ENCODE measurements around the gene CR1.
"Not testable (repeated sequence)": the region's sequence is repeated elsewhere in the genome, so short reads cannot be mapped to it uniquely, and the experiment has no call there.

Gene CR1

GRCh38 chr1:207676153-207676552 is 180.2 kb downstream of the CR1 start:
- no peak for DNase-seq (ENCODE audit: low read depth)

- not testable (repeated sequence) for DNase-seq (ENCODE audit: low read depth)
Measured at GRCh38 chr1:207680590-207681388, 184.8 kb downstream of the CR1 start.

GRCh38 chr1:207682872-207683434 is 187.0 kb downstream of the CR1 start:
- not testable (repeated sequence) for DNase-seq (ENCODE audit: low read depth)

- not testable (repeated sequence) for DNase-seq (ENCODE audit: low read depth)
Measured at GRCh38 chr1:207690551-207690950, 194.6 kb downstream of the CR1 start.

- no peak for DNase-seq (ENCODE audit: low read depth)
Measured at GRCh38 chr1:207691010-207691409, 195.1 kb downstream of the CR1 start.
